Thyroid gland (tissue), 4 donors: ENCODE results near the gene CPB2. TPM values are rescaled to one million over a fixed set of nuclear protein-coding genes. Genes with fewer than 3 reads are reported as not detected.

Experiments used
- DNase-seq, 2 donors: peaks; one replicate each; pipeline ENCODE4 v3.0.0-alpha.2; 2019
- H3K27ac ChIP-seq, 3 donors: fragments of 200-600 bp; sonication (generic); 1 replicate in 2 of 3; 2 replicates in 1 of 3; pipeline ENCODE4 v1.5.1; 2016 to 2019; ENCODE audit warnings: mild to moderate bottlenecking in 1 of 3, moderate library complexity in 1 of 3
- H3K27me3 ChIP-seq: fragments of 200-600 bp; sonication (generic); one replicate; pipeline ENCODE4 v1.5.1; 2019
- H3K36me3 ChIP-seq, 2 donors: fragments of 200-600 bp; sonication (generic); one replicate each; pipeline ENCODE4 v1.5.1; 2016 to 2019
- H3K4me1 ChIP-seq, 2 donors: fragments of 200-600 bp; sonication (generic); one replicate each; pipeline ENCODE4 v1.5.1; 2017 to 2019
- H3K4me3 ChIP-seq, 3 donors: fragments of 200-600 bp; sonication (generic); replicated peaks in 1 of 3; 1 replicate in 2 of 3; 2 replicates in 1 of 3; pipeline ENCODE4 v1.5.1; 2016; ENCODE audit warnings: mild to moderate bottlenecking in 1 of 3
- H3K9me3 ChIP-seq: fragments of 200-600 bp; sonication (generic); one replicate; pipeline ENCODE4 v1.5.1; 2017
- CTCF ChIP-seq, 6 experiments: fragments of 200-600 bp in 3 of 6; fragments of 450-650 bp in 3 of 6; sonication (generic) in 3 of 6; IDR thresholded peaks; one replicate each; pipeline ENCODE4 v1.5.1; 2016 to 2019; ENCODE audit warnings: antibody characterized with exemption in 6 of 6, mild to moderate bottlenecking in 2 of 6, inconsistent platforms in 1 of 6, moderate library complexity in 1 of 6
- POLR2A ChIP-seq, 2 donors: fragments of 450-650 bp; IDR thresholded peaks; one replicate each; pipeline ENCODE4 v1.6.1; 2017; ENCODE audit warnings: antibody characterized with exemption in 2 of 2, mild to moderate bottlenecking in 2 of 2, moderate library complexity in 1 of 2
- WGBS, 2 donors: methylation state at CpG; one replicate each; pipeline ENCODE4 v1.1.5; 2017; 5-methylcytosine and 5-hydroxymethylcytosine counted together
- intact Hi-C: fragments of 100-400 bp; cut with DNase I; formaldehyde crosslinking; loops from one replicate; pipeline ENCODE4 v1.15.1; 2023
- total RNA-seq, 4 donors: library from RNA; depleted of rRNA; stranded (reverse); fragments of >200 nt; gene quantifications; one replicate each; pipeline ENCODE4 v1.2.3, GENCODE V29; 2016

CPB2 gene
- total RNA-seq, 4 donors from 2014 or later = 0.67 to 0.83 TPM; not detected in 2

- no peak overlapping the region for H3K4me3 ChIP-seq
- intact Hi-C loops = loop anchor here (10.0 kb wide), 1 partner anchor 335 kb away; no protein-coding TSS in a partner anchor
- WGBS, 2 donors = 80 to 82% methylated on average over 7 of the region's 7 CpGs
These were observed 44.7 kb upstream of the CPB2 start for GRCh38 chr13:46149272-46150133.

GRCh38 chr13:46146898-46147297 is 42.1 kb upstream of the CPB2 start:
- WGBS, 2 donors = 34 to 72% methylated on average over 3 of the region's 3 CpGs
- Histone ChIP-seq H3K4me3 (no peak overlapping the region), H3K27me3 (no peaks in the 10 kb centered on the region), H3K4me1 (peaks cover 14 to 15% of the 10 kb centered on the region in 2 donors), H3K36me3 (no peaks in the 10 kb centered on the region), H3K9me3 (no peaks in the 10 kb centered on the region), H3K27ac (no peak overlapping the region)
- DNase-seq = no peak
- TF ChIP-seq POLR2A (IDR thresholded peaks at IDR 0.05) = no peak
- no peak for TF ChIP-seq CTCF (IDR thresholded peaks at IDR 0.05)
- intact Hi-C loops = no loop called here

More at GRCh38 chr13:46149272-46150133, 44.7 kb upstream of the CPB2 start:
- no peak for DNase-seq
- Histone ChIP-seq H3K27ac (no peak overlapping the region), H3K9me3 (no peaks in the 10 kb centered on the region), H3K27me3 (no peaks in the 10 kb centered on the region), H3K36me3 (no peaks in the 10 kb centered on the region), H3K4me1 (no peaks in the 10 kb centered on the region)
- no peak for TF ChIP-seq POLR2A (IDR thresholded peaks at IDR 0.05)
- TF ChIP-seq CTCF (IDR thresholded peaks at IDR 0.05) = no peak

GRCh38 chr13:46145950-46146349 is 41.1 kb upstream of the CPB2 start:
- WGBS, 2 donors = 47 to 81% methylated on average over 2 of the region's 2 CpGs
- no peak for DNase-seq
- intact Hi-C loops = no loop called here

GRCh38 chr13:46145135-46145534 is 40.3 kb upstream of the CPB2 start:
- H3K9me3 ChIP-seq = no peaks in the 10 kb centered on the region

More at GRCh38 chr13:46145950-46146349, 41.1 kb upstream of the CPB2 start:
- Histone ChIP-seq H3K9me3 (no peaks in the 10 kb centered on the region), H3K4me3 (no peak overlapping the region), H3K27me3 (no peaks in the 10 kb centered on the region), H3K27ac (no peak overlapping the region), H3K4me1 (peaks cover 14 to 15% of the 10 kb centered on the region in 2 donors), H3K36me3 (no peaks in the 10 kb centered on the region)
- TF ChIP-seq CTCF (IDR thresholded peaks at IDR 0.05) (no peak), POLR2A (IDR thresholded peaks at IDR 0.05) (no peak)

More at GRCh38 chr13:46145135-46145534, 40.3 kb upstream of the CPB2 start:
- no peaks in the 10 kb centered on the region for H3K36me3 ChIP-seq
- no peaks in the 10 kb centered on the region for H3K27me3 ChIP-seq
- no peak for DNase-seq
- TF ChIP-seq POLR2A (IDR thresholded peaks at IDR 0.05) (no peak), CTCF (IDR thresholded peaks at IDR 0.05) (no peak)
- H3K4me3 ChIP-seq = no peak overlapping the region
- intact Hi-C loops = no loop called here
- peaks cover 14 to 15% of the 10 kb centered on the region in 2 donors for H3K4me1 ChIP-seq
- no peak overlapping the region for H3K27ac ChIP-seq
- 78 to 93% methylated on average over 4 of the region's 4 CpGs for WGBS, 2 donors
